Suppressor macrophage treated with lipopolysaccharide for 1 hour (primary cell): ENCODE data around the gene ZNF862.
"Not testable (repeated sequence)": the region's sequence is repeated elsewhere in the genome, so short reads cannot be mapped to it uniquely, and the experiment has no call there.

Experiments
- DNase-seq, 3 donors: peaks; one replicate each; pipeline ENCODE4 v3.0.0-alpha.2; 2020 to 2022

The ZNF862 gene

GRCh38 chr7:149825567-149826343 lies 12.4 kb upstream of the ZNF862 start:
- DNase-seq = no peak

- no peak for DNase-seq
Observed at GRCh38 chr7:149826344-149827088, 11.7 kb upstream of the ZNF862 start.

- no peak for DNase-seq
Observed at GRCh38 chr7:149827089-149827981, 10.8 kb upstream of the ZNF862 start.

GRCh38 chr7:149828357-149829309 lies 9.5 kb upstream of the ZNF862 start:
- DNase-seq = no peak

- DNase-seq = not testable (repeated sequence)
Observed at GRCh38 chr7:149830527-149830926, 7.6 kb upstream of the ZNF862 start.

GRCh38 chr7:149830997-149831740 lies 7.0 kb upstream of the ZNF862 start:
- DNase-seq = no peak

GRCh38 chr7:149831741-149832219 lies 6.4 kb upstream of the ZNF862 start:
- no peak for DNase-seq

- DNase-seq = no peak
Observed at GRCh38 chr7:149832332-149833041, 5.7 kb upstream of the ZNF862 start.

- DNase-seq = no peak
Observed at GRCh38 chr7:149833495-149834130, 4.6 kb upstream of the ZNF862 start.

- DNase-seq = no peak
Observed at GRCh38 chr7:149834601-149835000, 3.6 kb upstream of the ZNF862 start.

- peak in 1 of 3 donors; percentile 8 for DNase-seq
Observed at GRCh38 chr7:149836434-149836833, 1.7 kb upstream of the ZNF862 start.

- DNase-seq = no peak
Observed at GRCh38 chr7:149837564-149838223, 481 bp upstream of the ZNF862 start.

GRCh38 chr7:149838992-149839408 lies 825 bp downstream of the ZNF862 start:
- DNase-seq = no peak

- DNase-seq = no peak
Observed at GRCh38 chr7:149839933-149840332, 1.8 kb downstream of the ZNF862 start.

GRCh38 chr7:149843566-149843965 lies 5.4 kb downstream of the ZNF862 start:
- DNase-seq = no peak

GRCh38 chr7:149844445-149844844 lies 6.3 kb downstream of the ZNF862 start:
- DNase-seq = no peak

GRCh38 chr7:149845257-149845980 lies 7.2 kb downstream of the ZNF862 start:
- DNase-seq = peak in 1 of 3 donors; percentile 9

- DNase-seq = no peak
Observed at GRCh38 chr7:149846021-149846420, 7.8 kb downstream of the ZNF862 start.
